Inflammatory macrophage treated with lipopolysaccharide for 4 hours (primary cell): ENCODE measurements around the gene LPCAT4.
"Not testable (repeated sequence)": the region's sequence is repeated elsewhere in the genome, so short reads cannot be mapped to it uniquely, and the experiment has no call there.

ENCODE experiments used
- DNase-seq: peaks from one replicate; pipeline ENCODE4 v3.0.0-alpha.2; 2020

LPCAT4 gene

GRCh38 chr15:34367101-34368081 is at the start of gene LPCAT4:
LPCAT4 (minus strand) TSS chr15:34367196; CDS start chr15:34367100, 96 bp downstream.
- peak; percentile 88 for DNase-seq

- DNase-seq = not testable (repeated sequence)
Observed at GRCh38 chr15:34409511-34409910, 42.5 kb upstream of the LPCAT4 start.

- DNase-seq = not testable (repeated sequence)
Observed at GRCh38 chr15:34408973-34409372, 42.0 kb upstream of the LPCAT4 start.

- not testable (repeated sequence) for DNase-seq
Observed at GRCh38 chr15:34403899-34404298, 36.9 kb upstream of the LPCAT4 start.

- not testable (repeated sequence) for DNase-seq
Observed at GRCh38 chr15:34403160-34403598, 36.2 kb upstream of the LPCAT4 start.

- DNase-seq = not testable (repeated sequence)
Observed at GRCh38 chr15:34397637-34398259, 30.8 kb upstream of the LPCAT4 start.

- DNase-seq = not testable (repeated sequence)
Observed at GRCh38 chr15:34392981-34393380, 26.0 kb upstream of the LPCAT4 start.

- not testable (repeated sequence) for DNase-seq
Observed at GRCh38 chr15:34389594-34390086, 22.6 kb upstream of the LPCAT4 start.

GRCh38 chr15:34381829-34382521 is 15.0 kb upstream of the LPCAT4 start:
- not testable (repeated sequence) for DNase-seq

GRCh38 chr15:34380491-34380890 is 13.5 kb upstream of the LPCAT4 start:
- not testable (repeated sequence) for DNase-seq

- DNase-seq = no peak
Observed at GRCh38 chr15:34376856-34377255, 9.9 kb upstream of the LPCAT4 start.

GRCh38 chr15:34375541-34375940 is 8.5 kb upstream of the LPCAT4 start:
- not testable (repeated sequence) for DNase-seq

- no peak for DNase-seq
Observed at GRCh38 chr15:34374816-34375215, 7.8 kb upstream of the LPCAT4 start.

GRCh38 chr15:34373951-34374350 is 7.0 kb upstream of the LPCAT4 start:
- DNase-seq = no peak

GRCh38 chr15:34370643-34371042 is 3.6 kb upstream of the LPCAT4 start:
- DNase-seq = no peak

GRCh38 chr15:34370129-34370528 is 3.1 kb upstream of the LPCAT4 start:
- no peak for DNase-seq

GRCh38 chr15:34366271-34367065 is 528 bp downstream of the LPCAT4 start:
- DNase-seq = peak; percentile 7

GRCh38 chr15:34365836-34366235 is 1.2 kb downstream of the LPCAT4 start:
- DNase-seq = no peak

- DNase-seq = peak; percentile 11
Observed at GRCh38 chr15:34365091-34365825, 1.7 kb downstream of the LPCAT4 start.

GRCh38 chr15:34364041-34364440 is 3.0 kb downstream of the LPCAT4 start:
- DNase-seq = no peak

GRCh38 chr15:34362047-34362773 is 4.8 kb downstream of the LPCAT4 start:
- DNase-seq = no peak
